Activated CD8-positive, alpha-beta memory T cell treated with anti-CD3 and anti-CD28 coated beads, Interleukin-2, amount 10 ng/mL, durations not matched to agents 7 days and 5 days (primary cell): ENCODE measurements around the gene IGSF9. TPM values are rescaled to one million over a fixed set of nuclear protein-coding genes. Genes with fewer than 3 reads are reported as not detected.
A peak's percentile ranks its signal among the peaks of the same experiment; 100 is the strongest.

ENCODE experiments used
- ATAC-seq: fragments of 150-1000 bp; cut with Tn5 transposase; one replicate; pipeline ENCODE4 v1.10.0; 2021; ENCODE audit warnings: moderate library complexity
- CTCF ChIA-PET: fragments of 350-600 bp; sonication (Branson Sonifier 250); formaldehyde crosslinking; loops from one replicate; lab custom pipeline; 2021; ENCODE audit warnings: antibody characterized with exemption; lab: Charles Lee
- DNase-seq: peaks from one replicate; pipeline ENCODE4 v3.0.0-alpha.2; 2020
- H3K27ac Mint-ChIP-seq: one replicate; pipeline ENCODE4 v1.8.0; 2021; ENCODE audit warnings: mild to moderate bottlenecking, mixed read lengths
- H3K27me3 Mint-ChIP-seq: one replicate; pipeline ENCODE4 v1.8.0; 2021; ENCODE audit warnings: mixed read lengths
- H3K36me3 Mint-ChIP-seq: one replicate; pipeline ENCODE4 v1.8.0; 2021; ENCODE audit warnings: mild to moderate bottlenecking, mixed read lengths
- H3K4me1 Mint-ChIP-seq: one replicate; pipeline ENCODE4 v1.8.0; 2021; ENCODE audit warnings: mixed read lengths
- H3K4me3 Mint-ChIP-seq: one replicate; pipeline ENCODE4 v1.8.0; 2021; ENCODE audit warnings: mild to moderate bottlenecking, moderate library complexity, mixed read lengths
- H3K9me3 Mint-ChIP-seq: one replicate; pipeline ENCODE4 v1.8.0; 2022; ENCODE audit warnings: low read depth, mixed read lengths
- total RNA-seq, 2 experiments: library from RNA; stranded (reverse); gene quantifications; one replicate each; pipeline ENCODE4 v1.2.3, GENCODE V29; 2021

IGSF9 gene
- total RNA-seq, 2 experiments from 2014 or later = not detected

- Mint-ChIP-seq H3K27ac (no peak overlapping the region), H3K9me3 (no peaks in the 10 kb centered on the region), H3K4me1 (peaks cover 1% of the 10 kb centered on the region), H3K27me3 (peaks cover 12% of the 10 kb centered on the region), H3K4me3 (no peak overlapping the region), H3K36me3 (no peaks in the 10 kb centered on the region)
- ATAC-seq (no peak), DNase-seq (no peak)
- CTCF ChIA-PET = interaction anchor here (0.8 to 13.5 kb wide), 4 partner anchors 9 to 75 kb away, joined by 3 to 228 read pairs (median 8); no protein-coding TSS in a partner anchor
Measured at GRCh38 chr1:159931101-159931794, 14.2 kb downstream of the IGSF9 start.

DNA sequence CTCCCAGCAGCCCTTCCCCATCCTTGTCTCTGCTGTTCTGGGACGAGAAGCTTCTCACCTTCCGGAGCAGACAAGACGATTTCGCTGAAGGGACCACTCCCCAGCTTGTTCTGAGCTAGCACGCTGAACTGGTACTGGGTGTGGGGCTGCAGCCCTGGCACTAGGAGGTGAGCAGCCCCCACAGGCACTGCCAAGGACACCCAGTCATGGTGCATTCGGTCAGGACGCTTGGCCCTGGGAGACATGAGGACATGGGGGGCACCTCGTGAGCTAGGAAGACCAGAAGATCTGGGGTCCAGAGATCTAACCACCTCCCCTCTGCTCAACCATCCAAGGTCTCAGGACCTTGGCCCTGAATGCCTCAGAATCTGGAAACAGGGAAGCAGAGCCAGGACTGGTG lies 14.8 kb downstream of the IGSF9 start:
- CTCF ChIA-PET = interaction anchor here (0.8 to 13.5 kb wide), 3 partner anchors 9 to 75 kb away, joined by 3 to 228 read pairs (median 5); no protein-coding TSS in a partner anchor
- Mint-ChIP-seq H3K4me1 (peaks cover 8% of the 10 kb centered on the region), H3K9me3 (no peaks in the 10 kb centered on the region), H3K36me3 (no peaks in the 10 kb centered on the region), H3K27ac (no peak overlapping the region), H3K27me3 (peaks cover 9% of the 10 kb centered on the region), H3K4me3 (no peak overlapping the region)
- ATAC-seq (no peak), DNase-seq (no peak)

DNA sequence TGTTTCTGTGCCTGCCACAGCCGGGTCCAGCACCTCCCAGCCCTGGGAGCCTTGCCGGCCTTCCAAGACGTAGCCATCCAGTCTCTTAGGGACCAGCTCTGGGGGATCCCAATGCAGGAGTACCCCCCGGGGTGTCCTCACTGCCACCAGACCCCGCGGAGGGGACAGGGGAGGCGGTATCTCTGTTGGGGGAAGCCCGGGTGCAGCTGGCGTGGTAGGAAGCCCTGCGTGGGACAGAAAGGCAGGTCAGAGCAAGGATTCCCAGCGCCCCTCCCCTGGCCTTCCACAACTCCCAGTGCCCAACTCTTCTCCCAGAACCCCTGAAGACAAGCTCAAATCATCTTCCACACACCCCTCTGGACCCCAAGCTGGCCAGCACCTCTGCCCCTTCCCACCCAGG lies 15.2 kb downstream of the IGSF9 start:
- CTCF ChIA-PET = interaction anchor here (0.8 to 13.5 kb wide), 3 partner anchors 10 to 76 kb away, joined by 3 to 228 read pairs (median 5); no protein-coding TSS in a partner anchor
- peaks cover 11% of the 10 kb centered on the region for H3K4me1 Mint-ChIP-seq

GRCh38 chr1:159929155-159930051 lies 16.0 kb downstream of the IGSF9 start:
- no peak for ATAC-seq
- Mint-ChIP-seq H3K4me1 (peaks cover 11% of the 10 kb centered on the region), H3K27ac (no peak overlapping the region), H3K27me3 (no peaks in the 10 kb centered on the region), H3K36me3 (no peaks in the 10 kb centered on the region), H3K4me3 (no peak overlapping the region), H3K9me3 (no peaks in the 10 kb centered on the region)
- DNase-seq = no peak
- CTCF ChIA-PET = interaction anchor here (1.4 to 13.5 kb wide), 2 partner anchors 11 to 76 kb away, joined by 5 to 228 read pairs; no protein-coding TSS in a partner anchor

More for the DNA sequence above, 15.2 kb downstream of the IGSF9 start:
- Mint-ChIP-seq H3K27ac (no peak overlapping the region), H3K9me3 (no peaks in the 10 kb centered on the region), H3K4me3 (no peak overlapping the region), H3K27me3 (peaks cover 5% of the 10 kb centered on the region), H3K36me3 (no peaks in the 10 kb centered on the region)
- ATAC-seq (no peak), DNase-seq (no peak)

GRCh38 chr1:159928491-159929050 lies 16.8 kb downstream of the IGSF9 start:
- Mint-ChIP-seq H3K9me3 (no peaks in the 10 kb centered on the region), H3K4me1 (peaks cover 11% of the 10 kb centered on the region), H3K36me3 (peaks cover 5% of the 10 kb centered on the region), H3K4me3 (no peak overlapping the region), H3K27me3 (no peaks in the 10 kb centered on the region), H3K27ac (no peak overlapping the region)
- CTCF ChIA-PET = interaction anchor here (1.3 to 13.5 kb wide), 2 partner anchors 7 to 77 kb away, joined by 3 to 228 read pairs; no protein-coding TSS in a partner anchor
- no peak for ATAC-seq
- no peak for DNase-seq

DNA sequence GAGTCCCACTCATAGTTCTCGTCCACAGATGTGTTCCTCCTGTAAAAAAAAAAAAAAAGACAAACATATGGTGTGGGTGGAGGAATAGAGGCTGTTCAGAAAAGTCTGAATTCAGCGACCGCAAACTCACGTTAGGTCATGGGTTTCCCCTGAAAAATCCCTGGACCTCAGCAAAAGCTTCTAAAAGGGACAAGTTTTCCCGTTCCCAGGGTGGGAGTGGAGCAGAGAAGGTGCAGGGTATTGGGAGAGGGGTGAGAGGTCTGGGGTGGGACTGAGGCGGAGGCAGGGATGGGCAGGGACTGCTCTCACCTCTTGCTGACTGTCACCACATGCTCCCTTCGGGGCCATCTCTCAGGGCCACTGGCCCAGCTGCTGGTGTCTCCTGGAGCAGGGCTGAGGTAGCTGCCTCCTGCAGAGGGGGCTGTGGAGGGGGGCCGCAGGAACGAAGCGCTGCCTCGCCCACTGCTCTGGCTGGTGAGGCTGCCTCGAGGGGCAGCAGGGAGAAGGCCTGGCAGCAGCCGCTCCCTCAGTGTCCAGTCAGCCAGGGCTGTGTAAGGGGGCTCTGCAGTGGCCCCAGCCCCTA lies 17.5 kb downstream of the IGSF9 start:
- CTCF ChIA-PET = interaction anchor here (1.3 to 7.6 kb wide), 2 partner anchors 8 to 79 kb away, joined by 3 to 69 read pairs; no protein-coding TSS in a partner anchor
- ATAC-seq = no peak
- H3K27ac Mint-ChIP-seq = no peak overlapping the region
- peaks cover 16% of the 10 kb centered on the region for H3K4me1 Mint-ChIP-seq
- H3K9me3 Mint-ChIP-seq = no peaks in the 10 kb centered on the region
- DNase-seq = no peak
- H3K27me3 Mint-ChIP-seq = no peaks in the 10 kb centered on the region
- H3K4me3 Mint-ChIP-seq = no peak overlapping the region
- H3K36me3 Mint-ChIP-seq = peaks cover 9% of the 10 kb centered on the region

- no peak overlapping the region for H3K27ac Mint-ChIP-seq
- ATAC-seq = no peak
- peaks cover 20% of the 10 kb centered on the region for H3K4me1 Mint-ChIP-seq
- DNase-seq = no peak
- no peaks in the 10 kb centered on the region for H3K27me3 Mint-ChIP-seq
- H3K36me3 Mint-ChIP-seq = peaks cover 9% of the 10 kb centered on the region
- H3K4me3 Mint-ChIP-seq = no peak overlapping the region
- no peaks in the 10 kb centered on the region for H3K9me3 Mint-ChIP-seq
- CTCF ChIA-PET = interaction anchor here (1.3 to 7.6 kb wide), 2 partner anchors 8 to 80 kb away, joined by 3 to 69 read pairs; no protein-coding TSS in a partner anchor
Measured at GRCh38 chr1:159927211-159927848, 18.1 kb downstream of the IGSF9 start.

- peak overlapping the region; percentile 98 for H3K27ac Mint-ChIP-seq
- no peaks in the 10 kb centered on the region for H3K9me3 Mint-ChIP-seq
- H3K36me3 Mint-ChIP-seq = peaks cover 20% of the 10 kb centered on the region
- H3K27me3 Mint-ChIP-seq = no peaks in the 10 kb centered on the region
- peak overlapping the region; percentile 95 for H3K4me3 Mint-ChIP-seq
- peaks cover 36% of the 10 kb centered on the region for H3K4me1 Mint-ChIP-seq
- CTCF ChIA-PET = interaction anchor here (1.0 to 7.6 kb wide), 6 partner anchors 10 to 126 kb away, joined by 3 to 69 read pairs (median 30); no protein-coding TSS in a partner anchor
- DNase-seq (no peak), ATAC-seq (peak; percentile 10)
Measured at GRCh38 chr1:159925719-159926078, 19.7 kb downstream of the IGSF9 start.

GRCh38 chr1:159924791-159925718 lies 20.4 kb downstream of the IGSF9 start, which contains the start of gene TAGLN2:
Gene TAGLN2, minus strand, starts transcription at chr1:159925507. Its CDS starts 4,998 bp downstream, at chr1:159920509.
- Mint-ChIP-seq H3K27me3 (no peaks in the 10 kb centered on the region), H3K36me3 (peaks cover 26% of the 10 kb centered on the region), H3K9me3 (no peaks in the 10 kb centered on the region), H3K4me1 (peaks cover 42% of the 10 kb centered on the region), H3K27ac (peak within 1 kb of the TSS; percentile 98), H3K4me3 (peak within 1 kb of the TSS; percentile 95)
- peak; percentile 70 for ATAC-seq
- CTCF ChIA-PET = interaction anchor here (1.2 to 7.6 kb wide), 7 partner anchors 11 to 126 kb away, joined by 3 to 69 read pairs (median 13); no protein-coding TSS in a partner anchor
- peak; percentile 93 for DNase-seq

DNA sequence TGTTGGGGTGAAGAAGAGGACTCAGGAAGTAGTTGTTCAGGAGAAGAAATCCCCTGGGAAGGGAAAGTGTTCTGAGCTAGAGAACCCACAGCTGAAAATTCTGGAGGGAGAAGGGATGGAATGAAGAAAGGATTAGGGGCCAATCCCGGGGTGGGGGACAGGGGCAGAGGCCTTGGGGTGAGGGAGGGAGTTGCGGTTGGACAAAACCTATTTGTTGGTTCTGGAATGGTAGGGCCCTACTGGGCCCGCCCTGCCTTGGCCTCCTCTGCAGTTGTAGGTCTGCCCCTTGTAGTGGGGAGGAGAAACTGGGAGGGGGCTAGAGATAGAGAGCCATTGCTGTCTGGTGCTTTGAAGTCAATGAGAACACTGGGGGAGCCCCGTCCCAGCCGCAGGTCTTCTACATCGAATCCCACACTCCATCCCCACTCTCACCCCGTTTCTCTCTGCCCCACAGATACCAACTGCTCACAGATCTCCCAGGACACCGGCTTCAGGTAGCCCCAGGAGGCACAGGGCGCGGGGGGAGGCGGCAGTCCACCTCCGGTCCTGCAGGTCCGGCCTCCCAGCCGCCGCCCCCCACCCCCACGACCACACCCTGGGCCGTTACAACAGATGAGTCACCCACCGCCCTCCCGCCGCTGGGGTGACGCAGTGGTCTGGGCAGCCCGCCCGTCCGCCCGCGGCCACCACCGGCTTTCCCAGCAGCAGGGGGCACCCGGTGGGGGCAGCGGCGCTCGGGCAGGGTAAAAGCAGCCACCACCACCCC lies 21.2 kb downstream of the IGSF9 start:
- peaks cover 51% of the 10 kb centered on the region for H3K4me1 Mint-ChIP-seq

More for the DNA sequence above, 21.2 kb downstream of the IGSF9 start:
- DNase-seq (peak; percentile 81), ATAC-seq (peak; percentile 25)
- Mint-ChIP-seq H3K9me3 (no peaks in the 10 kb centered on the region), H3K36me3 (peaks cover 35% of the 10 kb centered on the region), H3K27ac (peak overlapping the region; percentile 98), H3K4me3 (peak overlapping the region; percentile 95), H3K27me3 (no peaks in the 10 kb centered on the region)
- CTCF ChIA-PET = interaction anchor here (1.2 to 7.6 kb wide), 9 partner anchors 10 to 154 kb away, joined by 3 to 69 read pairs (median 11); no protein-coding TSS in a partner anchor
